ENCODE data around the gene MRTFB.
A peak's percentile ranks its signal among the peaks of the same experiment; 100 is the strongest.
"Not testable (repeated sequence)": the region's sequence is repeated elsewhere in the genome, so short reads cannot be mapped to it uniquely, and the experiment has no call there.

MRTFB gene

GRCh38 chr16:14043278-14043677 is 27.8 kb upstream of the MRTFB start:
- Histone ChIP-seq H3K27ac (ENCODE audit: low read depth, low read length, severe bottlenecking) (peak overlapping the region; percentile 62), H3K9me3 (ENCODE audit: control insufficient read depth, low read length) (no peaks in the 10 kb centered on the region), H3K4me3 (ENCODE audit: extremely low read depth, insufficient read depth, low read length, poor library complexity, severe bottlenecking) (no peak overlapping the region), H3K4me1 (ENCODE audit: control insufficient read depth, insufficient read depth, low read length, poor library complexity, severe bottlenecking) (no peaks in the 10 kb centered on the region), H3K36me3 (ENCODE audit: control insufficient read depth, insufficient read depth, low read length) (no peaks in the 10 kb centered on the region)
- 86 to 92% methylated on average over 3 to 4 of the region's 6 CpGs for WGBS, 2 experiments (ENCODE audit: insufficient coverage in 2 of 2)

- Histone ChIP-seq H3K36me3 (ENCODE audit: control insufficient read depth, insufficient read depth, low read length) (no peaks in the 10 kb centered on the region), H3K4me3 (ENCODE audit: extremely low read depth, insufficient read depth, low read length, poor library complexity, severe bottlenecking) (no peak overlapping the region), H3K27ac (ENCODE audit: low read depth, low read length, severe bottlenecking) (no peak overlapping the region), H3K9me3 (ENCODE audit: control insufficient read depth, low read length) (no peaks in the 10 kb centered on the region), H3K4me1 (ENCODE audit: control insufficient read depth, insufficient read depth, low read length, poor library complexity, severe bottlenecking) (no peaks in the 10 kb centered on the region)
- 90 to 96% methylated on average over 5 to 6 of the region's 6 CpGs for WGBS, 2 experiments (ENCODE audit: insufficient coverage in 2 of 2)
Measured at GRCh38 chr16:14043793-14044192, 27.3 kb upstream of the MRTFB start.

- not testable (repeated sequence) for H3K4me3 ChIP-seq (ENCODE audit: extremely low read depth, insufficient read depth, low read length, poor library complexity, severe bottlenecking); H3K9me3 ChIP-seq (ENCODE audit: control insufficient read depth, low read length); H3K27ac ChIP-seq (ENCODE audit: low read depth, low read length, severe bottlenecking); H3K4me1 ChIP-seq (ENCODE audit: control insufficient read depth, insufficient read depth, low read length, poor library complexity, severe bottlenecking); H3K36me3 ChIP-seq (ENCODE audit: control insufficient read depth, insufficient read depth, low read length)
- 92 to 94% methylated on average over 4 to 5 of the region's 6 CpGs for WGBS, 2 experiments (ENCODE audit: insufficient coverage in 2 of 2)
Measured at GRCh38 chr16:14047121-14047859, 23.8 kb upstream of the MRTFB start.

GRCh38 chr16:14050291-14051027 is 20.7 kb upstream of the MRTFB start:
- Histone ChIP-seq H3K9me3 (ENCODE audit: control insufficient read depth, low read length) (no peaks in the 10 kb centered on the region), H3K4me3 (ENCODE audit: extremely low read depth, insufficient read depth, low read length, poor library complexity, severe bottlenecking) (no peak overlapping the region), H3K36me3 (ENCODE audit: control insufficient read depth, insufficient read depth, low read length) (no peaks in the 10 kb centered on the region), H3K27ac (ENCODE audit: low read depth, low read length, severe bottlenecking) (no peak overlapping the region), H3K4me1 (ENCODE audit: control insufficient read depth, insufficient read depth, low read length, poor library complexity, severe bottlenecking) (no peaks in the 10 kb centered on the region)
- 10 to 15% methylated on average over 8 to 9 of the region's 10 CpGs for WGBS, 2 experiments (ENCODE audit: insufficient coverage in 2 of 2)

GRCh38 chr16:14051103-14051729 is 19.9 kb upstream of the MRTFB start:
- Histone ChIP-seq H3K27ac (ENCODE audit: low read depth, low read length, severe bottlenecking) (no peak overlapping the region), H3K4me1 (ENCODE audit: control insufficient read depth, insufficient read depth, low read length, poor library complexity, severe bottlenecking) (no peaks in the 10 kb centered on the region), H3K4me3 (ENCODE audit: extremely low read depth, insufficient read depth, low read length, poor library complexity, severe bottlenecking) (no peak overlapping the region), H3K36me3 (ENCODE audit: control insufficient read depth, insufficient read depth, low read length) (no peaks in the 10 kb centered on the region), H3K9me3 (ENCODE audit: control insufficient read depth, low read length) (no peaks in the 10 kb centered on the region)
- 83 to 85% methylated on average over 5 of the region's 5 CpGs for WGBS, 2 experiments (ENCODE audit: insufficient coverage in 2 of 2)

GRCh38 chr16:14056970-14057369 is 14.1 kb upstream of the MRTFB start:
- Histone ChIP-seq H3K9me3 (ENCODE audit: control insufficient read depth, low read length) (no peaks in the 10 kb centered on the region), H3K36me3 (ENCODE audit: control insufficient read depth, insufficient read depth, low read length) (no peaks in the 10 kb centered on the region), H3K4me3 (ENCODE audit: extremely low read depth, insufficient read depth, low read length, poor library complexity, severe bottlenecking) (no peak overlapping the region), H3K4me1 (ENCODE audit: control insufficient read depth, insufficient read depth, low read length, poor library complexity, severe bottlenecking) (no peaks in the 10 kb centered on the region), H3K27ac (ENCODE audit: low read depth, low read length, severe bottlenecking) (no peak overlapping the region)
- 86 to 88% methylated on average over 2 of the region's 5 CpGs for WGBS, 2 experiments (ENCODE audit: insufficient coverage in 2 of 2)

GRCh38 chr16:14057878-14058382 is 13.2 kb upstream of the MRTFB start:
- Histone ChIP-seq H3K4me1 (ENCODE audit: control insufficient read depth, insufficient read depth, low read length, poor library complexity, severe bottlenecking) (no peaks in the 10 kb centered on the region), H3K27ac (ENCODE audit: low read depth, low read length, severe bottlenecking) (no peak overlapping the region), H3K4me3 (ENCODE audit: extremely low read depth, insufficient read depth, low read length, poor library complexity, severe bottlenecking) (no peak overlapping the region), H3K9me3 (ENCODE audit: control insufficient read depth, low read length) (no peaks in the 10 kb centered on the region), H3K36me3 (ENCODE audit: control insufficient read depth, insufficient read depth, low read length) (no peaks in the 10 kb centered on the region)
- 89 to 96% methylated on average over 4 to 8 of the region's 10 CpGs for whole genome bisulfite sequencing, 2 experiments (ENCODE audit: insufficient coverage in 2 of 2)

GRCh38 chr16:14061732-14062259 is 9.3 kb upstream of the MRTFB start:
- Histone ChIP-seq H3K9me3 (ENCODE audit: control insufficient read depth, low read length) (no peaks in the 10 kb centered on the region), H3K4me1 (ENCODE audit: control insufficient read depth, insufficient read depth, low read length, poor library complexity, severe bottlenecking) (no peaks in the 10 kb centered on the region)
- WGBS, 2 experiments (ENCODE audit: insufficient coverage in 2 of 2), result no CpG with 5 or more reads among the region's 1 CpG

GRCh38 chr16:14062261-14062660 is 8.9 kb upstream of the MRTFB start:
- Histone ChIP-seq H3K4me1 (ENCODE audit: control insufficient read depth, insufficient read depth, low read length, poor library complexity, severe bottlenecking) (no peaks in the 10 kb centered on the region), H3K9me3 (ENCODE audit: control insufficient read depth, low read length) (no peaks in the 10 kb centered on the region)
- WGBS, 2 experiments (ENCODE audit: insufficient coverage in 2 of 2), result 73 to 97% methylated on average over 3 to 5 of the region's 7 CpGs

More at GRCh38 chr16:14061732-14062259, 9.3 kb upstream of the MRTFB start:
- Histone ChIP-seq H3K36me3 (ENCODE audit: control insufficient read depth, insufficient read depth, low read length) (no peaks in the 10 kb centered on the region), H3K4me3 (ENCODE audit: extremely low read depth, insufficient read depth, low read length, poor library complexity, severe bottlenecking) (no peak overlapping the region), H3K27ac (ENCODE audit: low read depth, low read length, severe bottlenecking) (no peak overlapping the region)

GRCh38 chr16:14063618-14064581 is 7.2 kb upstream of the MRTFB start:
- H3K4me3 ChIP-seq (ENCODE audit: extremely low read depth, insufficient read depth, low read length, poor library complexity, severe bottlenecking), result no peak overlapping the region
- no peaks in the 10 kb centered on the region for H3K36me3 ChIP-seq (ENCODE audit: control insufficient read depth, insufficient read depth, low read length)
- H3K9me3 ChIP-seq (ENCODE audit: control insufficient read depth, low read length), result no peaks in the 10 kb centered on the region
- WGBS, 2 experiments (ENCODE audit: insufficient coverage in 2 of 2), result 75 to 84% methylated on average over 5 of the region's 6 CpGs
- H3K27ac ChIP-seq (ENCODE audit: low read depth, low read length, severe bottlenecking), result no peak overlapping the region
- no peaks in the 10 kb centered on the region for H3K4me1 ChIP-seq (ENCODE audit: control insufficient read depth, insufficient read depth, low read length, poor library complexity, severe bottlenecking)

More at GRCh38 chr16:14062261-14062660, 8.9 kb upstream of the MRTFB start:
- H3K27ac ChIP-seq (ENCODE audit: low read depth, low read length, severe bottlenecking), result no peak overlapping the region
- H3K4me3 ChIP-seq (ENCODE audit: extremely low read depth, insufficient read depth, low read length, poor library complexity, severe bottlenecking), result no peak overlapping the region
- H3K36me3 ChIP-seq (ENCODE audit: control insufficient read depth, insufficient read depth, low read length), result no peaks in the 10 kb centered on the region

Data from mesodermal cell (in vitro differentiated cells).